Activated effector memory CD4-positive, alpha-beta T cell treated with anti-CD3 and anti-CD28 coated beads, Interleukin-2, amount 50 U/mL, for 16 hours (primary cell): ENCODE results near the gene SEC62.

Experiments used
- DNase-seq: peaks from one replicate; pipeline ENCODE4 v3.0.0-alpha.2; 2020

SEC62 gene

DNA sequence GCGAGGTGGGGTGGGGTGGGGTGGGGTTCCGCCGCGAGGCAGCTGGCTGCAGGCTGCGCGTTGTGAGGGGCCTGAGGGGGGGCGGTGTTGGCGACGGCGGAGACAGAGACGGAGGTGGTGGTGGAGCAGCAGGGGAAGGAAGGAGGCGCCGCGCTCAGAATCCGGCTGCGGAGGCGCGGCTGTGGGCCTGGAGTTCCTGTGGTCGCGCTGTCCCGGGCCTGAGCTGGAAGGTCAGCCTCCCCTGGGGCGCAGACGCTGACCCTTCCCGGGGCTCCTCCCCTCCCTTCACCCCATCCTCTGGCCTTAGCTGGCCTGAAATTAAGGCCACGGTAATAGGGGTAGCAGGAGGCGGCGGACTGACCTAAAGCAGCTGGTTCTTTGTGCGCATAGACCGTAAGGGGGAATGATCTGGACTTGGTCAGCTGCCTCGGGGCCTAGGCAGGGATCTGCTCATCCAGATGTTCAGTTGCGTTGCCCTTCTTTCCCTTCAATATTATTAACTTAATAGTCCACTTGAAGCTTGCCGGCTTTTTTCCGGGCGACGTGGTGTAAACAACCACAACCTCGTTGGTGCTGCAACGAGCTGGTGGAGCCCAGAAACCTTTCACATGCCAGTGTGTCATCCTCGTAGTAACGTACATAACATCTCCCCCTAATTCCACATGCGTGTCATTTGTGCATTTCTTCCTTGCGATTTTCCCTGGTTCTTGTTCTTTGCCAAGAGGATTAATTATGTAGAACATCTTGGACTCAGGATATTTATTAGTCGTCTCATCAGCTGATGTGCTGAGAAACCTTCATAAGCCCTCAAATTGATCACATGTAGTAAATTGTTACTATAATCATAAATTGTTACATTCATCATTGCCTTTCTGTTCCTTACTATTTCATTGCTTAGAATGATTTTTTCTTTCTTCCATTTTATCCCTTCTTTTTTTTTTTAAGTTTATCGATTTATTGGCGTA lies 626 bp downstream of the SEC62 start:
- DNase-seq = peak; percentile 75

DNA sequence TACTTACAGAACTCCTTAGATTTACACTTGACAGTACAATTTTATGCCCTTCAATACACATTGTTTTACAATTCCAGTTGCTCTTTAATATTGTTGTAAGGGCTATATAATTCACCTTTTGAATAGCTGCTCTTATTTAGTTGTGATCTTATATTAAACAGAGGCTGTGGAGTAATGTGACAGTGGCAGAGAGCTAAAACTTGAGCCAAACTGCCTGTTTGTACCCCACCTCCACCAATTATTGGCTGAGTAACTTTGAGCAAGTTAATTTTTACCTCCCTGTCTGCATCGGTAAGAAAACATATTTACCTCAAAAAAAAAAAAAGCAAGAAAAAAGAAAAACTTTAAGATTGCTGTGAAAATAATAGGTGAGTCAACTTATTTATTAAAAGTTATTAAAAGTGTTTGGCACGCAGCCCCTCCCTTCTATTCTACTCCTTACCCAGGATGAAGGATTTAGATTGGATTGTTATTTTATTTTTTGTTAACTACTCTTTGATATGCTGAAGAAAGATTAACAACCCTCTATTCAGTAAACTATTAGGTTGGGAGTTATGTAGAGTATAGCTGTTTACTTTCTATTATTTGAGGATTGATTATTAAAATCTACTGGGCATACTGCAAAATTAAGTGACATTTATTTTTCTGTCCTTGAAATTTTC lies 1.7 kb downstream of the SEC62 start:
- DNase-seq = no peak

DNA sequence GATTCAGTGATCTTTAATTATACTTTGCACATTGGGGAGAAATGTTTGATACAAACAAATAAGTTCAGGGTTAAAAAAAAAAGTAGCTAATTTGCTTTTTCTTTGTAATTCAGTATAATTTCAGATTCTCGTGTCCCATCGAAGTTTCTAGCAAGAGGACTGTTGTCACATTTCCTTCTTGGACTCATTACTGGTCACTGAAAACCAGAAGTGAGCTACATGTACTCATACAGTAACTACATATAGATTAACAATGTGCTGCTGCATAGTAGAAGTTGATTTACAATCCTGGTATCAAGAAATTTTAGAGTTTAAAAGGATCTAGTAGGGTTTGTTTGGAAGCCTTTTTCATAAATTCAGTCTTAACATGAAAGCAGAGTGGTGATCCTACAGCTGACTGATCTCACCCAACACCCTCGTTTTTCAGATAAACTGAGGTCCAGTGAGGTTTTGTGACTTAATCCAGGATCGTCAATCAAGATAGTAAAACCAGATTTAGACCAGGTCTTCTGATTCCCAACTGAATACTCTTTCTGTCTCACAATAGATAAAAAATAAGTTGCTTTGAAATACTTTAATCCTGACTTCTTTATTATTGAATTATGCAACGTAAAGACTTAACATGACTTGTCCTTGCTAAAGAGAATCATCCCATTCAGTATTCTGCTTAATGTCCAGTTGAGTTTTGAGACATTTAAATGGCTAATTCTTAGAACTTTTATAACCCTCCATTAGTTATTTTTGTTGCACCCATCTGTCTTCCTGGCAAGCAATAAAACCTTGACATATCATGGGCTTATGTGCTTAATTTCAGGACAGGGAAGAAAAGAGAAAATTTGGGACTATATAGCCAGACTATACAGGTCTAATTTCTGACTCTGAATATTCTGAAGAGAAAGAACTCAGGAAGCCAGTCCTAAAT lies 2.8 kb downstream of the SEC62 start:
- no peak for DNase-seq

DNA sequence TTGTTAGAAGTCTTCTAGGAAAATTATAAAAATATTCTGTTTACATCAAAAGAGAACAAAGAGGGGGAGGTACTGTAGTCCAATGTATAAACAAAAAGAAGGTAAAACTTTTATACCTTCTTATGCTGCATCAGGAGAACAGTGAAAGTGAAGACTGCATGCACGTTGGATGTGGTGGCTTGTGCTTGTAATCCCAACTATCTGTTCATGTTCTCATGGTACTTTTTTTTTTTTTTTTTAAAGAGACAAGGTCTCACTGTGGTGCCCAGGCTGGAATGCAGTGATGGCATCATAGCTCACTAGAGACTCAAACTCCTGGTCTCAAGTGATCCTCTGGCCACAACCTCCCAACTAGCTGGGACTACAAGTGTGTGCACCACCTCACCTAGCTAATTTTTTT lies 4.2 kb downstream of the SEC62 start:
- DNase-seq = no peak

GRCh38 chr3:169971522-169971921 lies 4.9 kb downstream of the SEC62 start:
- no peak for DNase-seq

GRCh38 chr3:169980055-169980454 lies 13.4 kb downstream of the SEC62 start:
- no peak for DNase-seq

DNA sequence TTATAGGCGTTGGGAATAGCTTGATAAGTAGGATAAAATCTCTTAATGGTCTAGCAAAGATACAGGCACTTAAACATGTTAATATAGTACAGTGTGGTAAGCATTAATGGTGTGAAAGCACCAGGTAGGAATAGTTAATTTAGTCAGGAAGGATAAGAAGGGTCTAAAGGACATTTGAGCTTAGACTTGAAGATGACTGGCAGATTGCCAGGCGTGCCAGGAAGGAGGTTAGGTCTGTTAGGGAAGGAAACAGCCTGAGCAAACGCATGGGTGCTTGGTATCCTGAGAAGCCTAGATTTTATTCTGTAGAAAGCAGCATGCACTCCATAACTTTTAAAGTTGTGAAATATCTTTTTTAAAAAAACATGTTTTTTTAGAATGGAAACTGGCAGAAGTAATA lies 17.7 kb downstream of the SEC62 start:
- DNase-seq = no peak

DNA sequence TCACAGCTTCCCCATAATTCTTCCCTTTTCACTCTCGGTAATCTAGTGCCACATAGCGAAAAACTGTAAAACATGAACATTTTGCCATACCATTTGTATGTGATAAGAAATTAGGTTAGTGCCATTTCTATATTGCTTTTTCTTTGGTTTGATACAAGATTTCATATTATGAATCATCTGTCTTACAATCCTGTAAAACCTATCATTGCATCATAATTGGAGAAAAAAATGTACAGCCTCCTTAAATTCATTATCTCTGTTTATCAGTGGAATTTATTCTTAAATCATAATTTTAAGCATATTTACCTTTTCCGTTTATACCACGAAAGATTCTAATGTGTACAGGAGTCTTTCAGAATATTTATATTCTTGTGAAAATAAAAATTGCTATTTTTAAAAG lies 23.8 kb downstream of the SEC62 start:
- no peak for DNase-seq

DNA sequence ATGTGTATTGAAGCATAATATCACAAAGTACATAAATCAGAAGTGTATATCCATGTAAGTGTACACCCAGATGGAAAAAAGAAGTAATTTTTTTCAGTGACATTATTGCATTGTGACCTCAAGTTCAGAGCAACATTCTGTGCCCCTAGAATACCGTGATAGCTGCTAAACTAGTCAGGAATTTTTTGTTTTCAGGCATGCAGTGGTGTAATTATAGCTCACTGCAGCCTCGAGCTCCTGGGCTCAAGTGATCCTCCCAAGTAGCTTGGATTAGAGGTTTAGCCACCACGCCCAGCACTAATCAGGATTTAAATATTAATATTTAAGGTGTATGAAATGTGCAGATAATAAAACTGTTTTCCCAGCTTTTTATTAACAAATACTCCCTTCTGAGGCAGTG lies 25.5 kb downstream of the SEC62 start:
- DNase-seq = no peak

GRCh38 chr3:169992781-169993180 lies 26.2 kb downstream of the SEC62 start:
- DNase-seq = no peak

DNA sequence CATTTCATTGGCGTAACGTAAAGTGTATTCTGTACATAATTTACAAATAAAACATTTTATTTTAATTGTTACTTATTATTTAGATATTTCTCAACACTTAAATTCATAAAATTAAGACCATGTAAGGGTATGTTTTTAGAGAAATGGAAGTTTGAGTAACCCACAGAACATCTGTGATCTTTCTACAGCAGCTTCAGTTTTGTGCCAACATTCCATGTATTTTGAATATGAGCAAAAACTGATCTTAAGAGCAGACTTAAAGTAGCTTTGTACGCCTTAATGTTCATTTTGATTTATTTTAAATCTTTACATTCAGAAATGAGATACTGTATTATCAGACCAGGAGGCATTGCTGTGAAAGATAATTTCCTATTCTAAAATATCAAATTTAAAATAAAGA lies 27.2 kb downstream of the SEC62 start:
- DNase-seq = no peak

GRCh38 chr3:169996063-169996462 lies 29.5 kb downstream of the SEC62 start:
- DNase-seq = no peak

DNA sequence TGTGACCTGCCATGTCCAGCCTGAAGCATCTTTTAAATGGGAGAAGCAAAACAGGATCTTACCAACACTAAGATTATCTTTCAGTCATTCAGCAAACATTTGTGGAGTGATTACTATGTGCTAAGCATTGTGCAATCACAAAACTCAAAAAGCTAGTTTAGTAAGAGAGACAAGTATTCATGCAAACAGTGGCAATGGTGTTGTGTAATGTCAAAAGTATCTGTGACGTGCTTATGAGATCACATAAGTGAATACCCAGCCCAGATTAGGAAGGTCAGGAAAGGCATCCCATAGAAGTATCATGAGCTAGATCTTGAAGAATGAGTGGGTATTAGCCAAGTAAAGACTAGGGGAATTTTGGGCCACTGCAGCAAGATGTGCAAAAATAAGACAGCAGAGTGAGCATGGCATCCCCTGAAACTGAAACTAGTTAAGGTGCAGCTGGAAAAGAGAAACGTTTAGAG lies 32.1 kb downstream of the SEC62 start:
- no peak for DNase-seq

- DNase-seq = no peak
Observed at GRCh38 chr3:169999433-169999832, 32.8 kb downstream of the SEC62 start.

- no peak for DNase-seq
Observed at GRCh38 chr3:170000051-170000450, 33.4 kb downstream of the SEC62 start.

DNA sequence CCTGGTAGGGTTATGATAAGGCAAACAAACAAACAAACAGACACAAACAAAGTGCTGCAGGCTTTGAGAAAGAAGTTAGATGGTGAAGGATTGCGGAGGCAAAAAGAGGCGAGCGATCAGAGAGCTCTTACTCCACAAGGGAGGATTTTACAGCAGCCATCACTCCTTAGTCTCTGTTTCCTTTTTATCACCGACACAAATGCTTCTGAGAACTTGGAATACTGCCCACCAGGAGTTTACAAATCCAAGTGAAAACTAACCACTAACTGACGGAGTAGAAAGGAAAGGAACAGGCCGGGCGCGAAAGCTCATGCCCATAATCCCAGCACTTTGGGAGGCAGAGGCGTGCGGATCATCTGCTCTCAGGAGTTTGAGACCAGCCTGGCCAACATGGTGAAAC lies 35.6 kb downstream of the SEC62 start:
- DNase-seq = no peak

DNA sequence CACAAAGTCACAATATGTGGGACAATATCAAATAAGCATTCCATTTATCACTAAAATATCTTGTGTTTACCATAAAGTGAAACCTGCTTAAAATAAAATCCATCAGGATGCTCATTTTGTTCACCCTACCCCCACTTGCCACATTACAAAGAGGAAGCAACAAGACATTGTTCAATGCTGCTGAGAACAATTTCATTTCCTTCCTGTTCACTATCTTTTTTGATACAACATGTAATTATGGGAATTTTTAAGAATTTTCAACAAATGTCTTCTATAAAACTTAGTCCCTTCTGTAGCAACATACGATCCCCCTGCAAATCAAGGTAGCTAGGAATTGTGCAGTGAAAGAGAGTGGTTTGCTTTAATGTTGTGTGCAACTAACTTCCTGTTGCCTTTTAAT lies 36.3 kb downstream of the SEC62 start:
- DNase-seq = no peak

GRCh38 chr3:170003881-170004356 lies 37.3 kb downstream of the SEC62 start:
- no peak for DNase-seq

GRCh38 chr3:170007031-170007663 lies 40.5 kb downstream of the SEC62 start:
- DNase-seq = no peak

- no peak for DNase-seq
Observed at GRCh38 chr3:170010498-170010897, 43.9 kb downstream of the SEC62 start.

- DNase-seq = no peak
Observed at GRCh38 chr3:170012683-170013400, 46.2 kb downstream of the SEC62 start.

GRCh38 chr3:170016057-170016456 lies 49.5 kb downstream of the SEC62 start:
- no peak for DNase-seq
